Nephron (organoid): Measurements from ENCODE around the gene FAM50B.

Experiments used
- H3K27ac Mint-ChIP-seq, 3 experiments: 2 replicates each; pipeline ENCODE4 v1.8.0; 2020; ENCODE audit warnings: mixed read lengths in 3 of 3, mild to moderate bottlenecking in 2 of 3, moderate library complexity in 1 of 3
- H3K27me3 Mint-ChIP-seq: 2 replicates; pipeline ENCODE4 v1.8.0; 2021; ENCODE audit warnings: low read depth, mild to moderate bottlenecking, moderate library complexity, mixed read lengths
- H3K36me3 Mint-ChIP-seq: 2 replicates; pipeline ENCODE4 v1.8.0; 2020; ENCODE audit warnings: low read depth, mixed read lengths
- H3K4me1 Mint-ChIP-seq: 2 replicates; pipeline ENCODE4 v1.8.0; 2020; ENCODE audit warnings: mixed read lengths
- H3K4me3 Mint-ChIP-seq, 3 experiments: 2 replicates each; pipeline ENCODE4 v1.8.0; 2020; ENCODE audit warnings: mild to moderate bottlenecking in 3 of 3, mixed read lengths in 3 of 3, moderate library complexity in 2 of 3
- H3K9me3 Mint-ChIP-seq: 2 replicates; pipeline ENCODE4 v1.8.0; 2020; ENCODE audit warnings: mixed read lengths
- CTCF ChIP-seq, 3 experiments: fragments of 200-600 bp; sonication (generic); IDR thresholded peaks; one replicate each; pipeline ENCODE4 v1.5.0; 2021; ENCODE audit warnings: antibody characterized with exemption in 3 of 3; ENCODE audit not compliant: unreplicated experiment in 3 of 3

FAM50B gene

DNA sequence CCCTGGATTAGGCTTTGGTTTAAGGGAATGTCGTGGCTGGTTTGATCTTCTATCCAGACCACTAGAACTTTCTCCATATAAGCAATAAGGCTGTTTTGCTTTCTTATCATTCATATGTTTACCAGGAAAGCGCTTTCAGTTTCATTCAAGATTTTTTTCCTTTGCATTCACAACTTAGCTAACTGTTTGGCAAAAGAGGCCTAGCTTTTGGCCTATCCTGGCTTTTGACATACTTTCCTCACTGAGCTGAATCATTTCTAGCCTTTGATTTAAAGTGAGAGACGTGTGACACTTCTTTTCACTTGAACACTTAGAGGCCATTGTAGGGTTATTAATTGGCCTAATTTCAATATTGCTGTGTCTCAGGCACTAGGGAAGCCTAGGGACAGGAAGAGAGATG, 1.7 kb upstream of the FAM50B start:
- Mint-ChIP-seq H3K27ac (no peak overlapping the region), H3K4me1 (peaks cover 13% of the 10 kb centered on the region), H3K9me3 (no peaks in the 10 kb centered on the region), H3K27me3 (peaks cover 3% of the 10 kb centered on the region), H3K4me3 (peak overlapping the region in 2 of 3 experiments; percentile 31 to 83), H3K36me3 (peaks cover 4% of the 10 kb centered on the region)
- TF ChIP-seq CTCF (IDR thresholded peaks at IDR 0.05; ENCODE audit: unreplicated experiment in 3 of 3), result no peak

- Mint-ChIP-seq H3K4me3 (peak overlapping the region; percentile 79 to 83 (median 83)), H3K27ac (peak overlapping the region; percentile 51 to 74 (median 64)), H3K27me3 (peaks cover 3% of the 10 kb centered on the region), H3K4me1 (peaks cover 5% of the 10 kb centered on the region), H3K36me3 (peaks cover 4% of the 10 kb centered on the region), H3K9me3 (peaks cover 2% of the 10 kb centered on the region)
- TF ChIP-seq CTCF (IDR thresholded peaks at IDR 0.05; ENCODE audit: unreplicated experiment in 3 of 3), result no peak
Measured at GRCh38 chr6:3848380-3848779, 793 bp upstream of the FAM50B start.

GRCh38 chr6:3849681-3850450, 693 bp downstream of the FAM50B start:
- TF ChIP-seq CTCF (IDR thresholded peaks at IDR 0.05; ENCODE audit: unreplicated experiment in 3 of 3), result no peak
- Mint-ChIP-seq H3K4me1 (no peaks in the 10 kb centered on the region), H3K4me3 (peak overlapping the region; percentile 68 to 83 (median 79)), H3K9me3 (peaks cover 2% of the 10 kb centered on the region), H3K27ac (no peak overlapping the region), H3K36me3 (peaks cover 4% of the 10 kb centered on the region), H3K27me3 (peaks cover 6% of the 10 kb centered on the region)

- peaks cover 2% of the 10 kb centered on the region for H3K9me3 Mint-ChIP-seq
- H3K4me3 Mint-ChIP-seq, result peak overlapping the region in 2 of 3 experiments; percentile 31 to 59
- no peak for TF ChIP-seq CTCF (IDR thresholded peaks at IDR 0.05; ENCODE audit: unreplicated experiment in 3 of 3)
- peaks cover 3% of the 10 kb centered on the region for H3K27me3 Mint-ChIP-seq
- H3K4me1 Mint-ChIP-seq, result no peaks in the 10 kb centered on the region
- peaks cover 4% of the 10 kb centered on the region for H3K36me3 Mint-ChIP-seq
- H3K27ac Mint-ChIP-seq, result no peak overlapping the region
Measured at GRCh38 chr6:3850451-3851203, 1.5 kb downstream of the FAM50B start.

GRCh38 chr6:3851839-3852238, 2.7 kb downstream of the FAM50B start:
- H3K4me3 Mint-ChIP-seq, result no peak overlapping the region
- H3K36me3 Mint-ChIP-seq, result peaks cover 4% of the 10 kb centered on the region
- TF ChIP-seq CTCF (IDR thresholded peaks at IDR 0.05; ENCODE audit: unreplicated experiment in 3 of 3), result no peak
- H3K27me3 Mint-ChIP-seq, result peaks cover 3% of the 10 kb centered on the region
- H3K9me3 Mint-ChIP-seq, result peaks cover 2% of the 10 kb centered on the region
- H3K27ac Mint-ChIP-seq, result no peak overlapping the region
- peaks cover under 1% of the 10 kb centered on the region for H3K4me1 Mint-ChIP-seq
